GM21717 (cell line): ENCODE measurements around the gene ADSL.

ENCODE experiments used
- ATAC-seq: cut with Tn5 transposase; IDR thresholded peaks from one replicate; pipeline ENCODE4 v1.9.1; 2021; ENCODE audit warnings: mild to moderate bottlenecking, moderate library complexity; ENCODE audit not compliant: unreplicated experiment

The ADSL gene

DNA sequence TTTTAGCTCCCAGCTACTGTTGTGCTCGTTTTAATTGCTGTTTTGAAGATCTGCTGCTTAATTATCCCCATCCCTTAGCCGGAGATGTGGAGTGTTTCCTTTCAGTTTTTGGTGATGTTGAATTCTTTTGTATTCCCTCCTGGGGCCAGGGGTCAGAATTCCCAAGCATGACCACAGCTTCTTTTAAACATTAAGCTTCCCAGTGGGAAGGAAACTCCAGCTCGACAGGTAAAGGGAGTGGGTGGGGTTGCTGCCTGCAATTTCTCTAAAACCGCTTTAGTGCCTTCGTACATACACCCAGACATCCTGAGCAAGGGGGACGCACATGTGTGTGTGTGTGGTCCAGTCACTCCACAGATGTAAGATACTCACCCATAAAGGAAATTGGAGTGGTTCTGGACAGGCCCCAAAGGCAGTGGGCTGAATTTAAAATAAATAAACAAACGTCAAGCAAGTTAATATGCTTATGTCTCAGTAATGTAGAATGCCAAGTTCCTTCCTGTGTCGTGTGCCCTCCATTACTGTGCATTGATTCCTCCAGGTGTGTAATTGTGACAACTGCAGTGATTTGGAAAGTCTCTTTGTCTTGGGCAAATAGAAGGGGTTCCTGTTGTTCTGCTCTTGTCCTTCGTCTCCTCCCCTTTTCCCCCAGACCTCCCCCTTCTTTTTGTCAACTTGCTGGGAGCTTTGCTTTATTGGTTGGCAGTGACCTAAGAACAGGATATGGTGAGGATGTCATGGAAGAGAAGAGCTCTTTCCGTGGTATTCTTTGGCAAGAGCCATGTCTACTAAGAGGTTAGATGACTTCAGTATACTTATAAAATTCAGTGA lies 19.2 kb upstream of the ADSL start:
- no peak for ATAC-seq

DNA sequence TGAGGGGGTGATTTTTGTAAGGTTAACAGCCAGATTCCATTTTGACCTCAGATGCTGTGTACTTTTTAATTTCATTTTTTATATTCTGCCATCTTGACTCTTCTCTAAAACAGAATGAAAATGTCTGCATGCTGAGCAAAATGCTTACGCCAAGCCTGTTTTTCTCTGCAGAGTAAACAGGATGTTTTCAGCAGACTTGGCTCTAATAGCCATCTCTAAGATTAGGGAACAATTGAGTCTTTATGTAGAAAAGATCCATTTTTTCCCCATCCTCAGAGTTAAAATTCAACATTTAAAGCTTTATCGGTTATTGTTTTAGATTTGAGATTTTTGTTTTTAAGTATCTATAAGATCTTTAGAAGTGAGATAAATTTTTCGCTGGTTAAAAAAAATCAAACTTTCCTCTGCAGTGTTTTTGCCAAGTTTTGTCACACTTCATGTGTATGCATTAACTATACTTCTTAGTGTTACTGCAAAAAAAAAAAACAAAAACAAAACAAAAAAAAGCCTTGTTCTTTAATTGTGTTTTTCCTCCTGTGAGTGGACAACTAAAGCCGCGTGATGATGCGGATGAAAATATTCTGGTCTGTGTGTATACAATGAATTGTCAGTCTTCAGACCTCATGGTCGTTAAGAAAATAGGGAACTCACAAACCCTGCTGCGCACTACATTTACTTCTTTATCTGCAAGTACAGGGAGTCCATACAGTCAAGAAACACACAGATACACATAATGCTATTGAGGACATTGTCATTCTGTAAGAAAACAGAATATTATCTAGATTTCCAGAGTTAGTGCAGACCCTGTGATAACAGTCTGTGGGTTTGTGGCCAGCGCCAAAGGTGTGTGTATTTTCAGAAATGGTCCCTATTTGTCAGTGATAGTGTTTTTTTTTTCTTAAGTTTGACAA lies 17.5 kb upstream of the ADSL start:
- ATAC-seq = no peak

DNA sequence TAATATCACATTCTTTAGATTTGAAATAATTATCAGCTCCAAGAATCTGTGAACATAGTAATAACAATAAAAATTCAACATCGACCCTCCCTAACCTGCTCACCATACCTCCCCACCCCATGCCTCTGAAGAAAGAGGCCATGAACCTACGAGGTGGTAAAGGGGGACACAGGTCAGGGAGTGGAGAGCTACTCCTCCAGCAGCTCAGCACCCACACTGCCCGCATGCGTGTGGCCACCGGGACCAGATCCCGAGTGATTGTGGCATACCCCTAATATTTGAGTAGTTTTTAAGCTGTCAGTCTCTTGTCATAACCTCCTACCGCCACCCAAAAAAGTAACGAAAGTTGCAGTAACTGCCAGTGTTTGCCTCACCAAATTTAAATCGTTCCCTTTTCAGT lies 16.8 kb upstream of the ADSL start:
- ATAC-seq = no peak

GRCh38 chr22:40330086-40330485 lies 16.2 kb upstream of the ADSL start:
- ATAC-seq = no peak

GRCh38 chr22:40330615-40331014 lies 15.7 kb upstream of the ADSL start:
- no peak for ATAC-seq

DNA sequence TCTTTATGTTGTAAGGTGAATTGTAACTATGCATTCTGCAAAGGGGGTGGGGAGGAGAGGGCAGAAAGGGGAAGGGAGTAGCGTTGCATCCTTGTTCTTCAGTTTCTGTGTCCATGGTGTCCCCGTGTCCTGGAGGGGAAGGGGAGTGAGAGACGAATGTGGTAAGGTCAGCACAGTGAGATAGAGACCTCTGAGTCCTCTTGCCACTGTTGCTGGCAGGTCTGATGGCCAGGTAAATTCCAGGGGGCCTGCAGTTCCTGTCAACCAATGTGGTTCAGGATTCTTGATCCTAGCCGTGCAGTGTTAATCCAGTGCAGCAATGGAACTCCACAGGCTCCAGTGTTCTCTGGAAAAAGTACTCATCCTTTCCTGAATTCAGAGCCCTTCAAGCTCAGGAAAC lies 14.6 kb upstream of the ADSL start:
- ATAC-seq = no peak

DNA sequence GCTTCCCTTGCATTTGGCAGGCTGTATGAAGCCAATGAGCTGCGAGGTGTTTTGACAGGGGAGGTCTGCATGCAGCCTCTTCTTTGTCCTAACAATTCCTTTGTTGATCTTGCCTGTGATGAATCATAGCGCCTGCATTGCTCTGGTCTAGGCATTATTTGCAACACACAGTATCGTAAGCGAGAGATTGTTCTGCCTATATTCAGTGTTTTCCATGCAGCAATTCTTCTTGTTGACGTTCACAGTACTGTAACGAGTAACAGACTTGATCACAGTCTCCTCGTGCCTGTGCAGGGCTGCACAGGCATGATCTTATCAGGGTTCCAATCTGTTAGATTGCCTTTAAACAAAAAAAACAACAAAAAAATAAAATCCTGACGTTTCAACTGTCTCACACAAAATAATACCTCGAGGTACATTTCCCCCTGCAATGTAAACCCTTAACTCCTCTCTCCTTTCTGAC lies 13.9 kb upstream of the ADSL start:
- no peak for ATAC-seq

GRCh38 chr22:40334060-40334459 lies 12.2 kb upstream of the ADSL start:
- ATAC-seq = no peak

DNA sequence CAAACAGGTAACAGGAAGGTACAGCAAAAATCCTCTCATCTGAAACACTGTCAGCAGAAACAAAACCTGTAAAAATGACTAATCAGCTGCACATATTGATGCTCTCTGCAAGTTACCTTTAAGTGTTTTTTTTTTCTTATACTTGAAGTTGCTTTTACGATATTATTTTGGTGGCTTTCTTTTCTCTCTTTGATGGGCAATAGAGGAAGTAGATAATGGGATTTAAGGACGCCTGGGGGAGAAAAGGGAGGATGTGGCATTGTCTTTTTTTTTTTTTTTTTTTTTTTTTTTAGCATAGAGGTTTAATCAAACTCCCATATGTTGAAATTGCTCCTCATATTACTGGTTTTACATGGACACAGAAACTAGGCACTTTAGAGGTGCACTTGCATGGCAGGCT lies 11.4 kb upstream of the ADSL start:
- ATAC-seq = no peak

DNA sequence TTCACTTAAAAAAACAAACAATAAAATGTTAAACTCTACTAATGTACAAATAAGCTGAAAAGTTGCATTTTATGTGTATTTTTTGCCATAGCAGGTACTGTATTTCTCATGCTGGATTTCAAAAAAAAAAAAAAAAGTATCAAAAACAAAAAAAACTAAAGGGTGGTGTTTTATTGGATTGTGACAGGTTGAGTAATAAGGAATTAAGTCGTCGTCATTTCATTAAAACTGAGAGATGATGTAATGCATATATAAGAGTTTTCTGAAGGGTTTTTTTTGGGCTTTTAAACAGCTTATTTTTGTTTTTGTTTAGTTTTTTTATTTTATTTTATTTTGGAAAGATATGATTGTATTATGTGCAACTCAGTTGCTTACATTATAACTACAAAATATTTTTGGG lies 10.9 kb upstream of the ADSL start:
- ATAC-seq = no peak

- ATAC-seq = no peak
Measured at GRCh38 chr22:40340044-40340443, 6.3 kb upstream of the ADSL start.

- ATAC-seq = no peak
Measured at GRCh38 chr22:40341604-40342003, 4.7 kb upstream of the ADSL start.

GRCh38 chr22:40342521-40342920 lies 3.8 kb upstream of the ADSL start:
- no peak for ATAC-seq

DNA sequence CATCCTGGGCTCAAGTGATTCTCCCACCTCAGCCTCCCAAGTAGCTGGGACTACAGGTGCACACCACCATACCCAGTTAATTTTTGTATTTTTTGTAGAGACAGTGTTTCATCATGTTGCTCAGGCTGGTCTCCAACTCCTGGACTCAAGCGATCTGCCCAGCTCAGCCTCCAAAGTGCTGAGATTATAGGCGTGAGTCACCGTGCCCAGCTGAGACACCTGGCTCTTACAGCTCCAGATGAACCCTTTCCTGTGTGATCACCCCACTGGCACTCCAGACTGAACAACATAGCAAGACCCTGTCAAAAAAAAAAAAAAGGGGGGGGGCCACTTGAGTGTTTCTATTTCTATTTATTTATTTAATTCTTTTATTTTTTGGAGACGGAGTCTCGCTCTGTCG lies 1.0 kb upstream of the ADSL start:
- no peak for ATAC-seq

DNA sequence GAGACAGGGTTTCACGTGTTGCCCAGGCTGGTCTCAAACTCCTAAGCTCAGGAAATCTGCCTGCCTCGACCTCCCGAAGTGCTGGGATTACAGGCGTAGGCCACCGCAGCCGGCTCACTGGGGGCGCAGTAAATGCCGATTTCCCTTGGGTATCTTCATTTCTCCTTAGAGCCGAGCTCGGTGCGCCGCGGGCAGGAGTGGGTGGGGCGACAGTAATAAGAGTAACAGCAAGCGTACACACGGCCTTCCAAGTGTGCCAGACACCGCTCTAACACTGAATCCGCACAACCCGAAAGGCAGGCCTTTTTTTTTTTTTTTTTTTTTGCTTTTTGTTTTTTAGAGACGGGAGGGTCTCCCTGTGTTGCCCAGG lies 500 bp upstream of the ADSL start:
- peak; percentile 25 for ATAC-seq

- ATAC-seq = no peak
Measured at GRCh38 chr22:40347300-40347699, 1.0 kb downstream of the ADSL start.

DNA sequence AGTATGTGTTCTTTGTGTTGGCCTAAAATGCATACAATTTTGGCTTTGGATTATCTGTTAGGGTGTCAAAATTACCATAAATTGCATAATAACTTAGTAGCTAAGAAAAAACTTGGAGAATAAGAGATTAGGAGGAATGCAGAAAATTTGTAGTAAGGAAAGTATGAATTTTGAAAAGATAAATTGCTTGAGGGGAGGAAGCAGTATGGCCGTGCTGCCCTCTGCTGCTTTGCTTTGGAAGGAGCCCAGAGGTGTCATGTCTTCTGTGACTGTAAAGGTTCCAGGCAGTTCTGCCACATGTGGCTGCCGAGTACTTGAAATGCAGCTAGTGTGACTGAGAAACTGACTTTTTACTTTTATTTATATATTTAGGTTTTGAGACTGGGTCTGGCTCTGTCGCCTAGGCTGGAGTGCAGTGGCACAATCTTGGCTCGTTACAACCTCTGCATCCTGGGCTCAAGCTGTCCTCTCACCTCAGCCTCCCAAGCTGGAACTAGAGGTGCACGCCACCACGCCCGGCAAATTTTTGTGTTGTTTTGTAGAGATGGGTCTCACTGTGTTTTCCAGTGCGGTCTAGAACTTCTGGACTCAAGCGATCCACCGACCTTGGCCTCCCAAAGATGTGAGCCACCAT lies 1.8 kb downstream of the ADSL start:
- ATAC-seq = no peak

GRCh38 chr22:40352763-40353162 lies 6.5 kb downstream of the ADSL start:
- ATAC-seq = no peak

GRCh38 chr22:40361100-40361499 lies 14.8 kb downstream of the ADSL start:
- ATAC-seq = no peak

- no peak for ATAC-seq
Measured at GRCh38 chr22:40363059-40363458, 16.8 kb downstream of the ADSL start.

GRCh38 chr22:40364431-40364830 lies 18.1 kb downstream of the ADSL start:
- no peak for ATAC-seq

DNA sequence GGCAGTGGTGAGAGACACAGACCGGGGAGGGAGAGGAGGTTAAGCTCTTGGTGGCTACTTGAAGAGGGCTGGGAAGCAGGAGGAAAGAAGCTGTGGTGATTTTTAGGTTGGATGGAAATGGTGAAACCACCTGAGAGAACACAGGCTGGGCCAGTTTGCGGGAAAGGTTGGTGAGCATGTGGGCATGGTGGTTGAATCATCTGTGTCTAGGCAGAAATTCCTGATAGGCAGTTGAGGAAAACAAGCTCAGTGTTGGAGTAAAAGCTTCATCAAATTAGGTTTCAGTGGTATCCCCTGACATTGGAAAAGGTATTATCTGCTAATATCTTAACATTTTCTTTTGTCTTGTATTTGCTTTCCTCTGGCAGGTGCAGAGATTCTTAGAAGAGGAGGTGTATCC lies 19.8 kb downstream of the ADSL start:
- ATAC-seq = no peak
